ENCODE results near the gene TM9SF4.
"Not testable (repeated sequence)": the region's sequence is repeated elsewhere in the genome, so short reads cannot be mapped to it uniquely, and the experiment has no call there.

Gene TM9SF4

DNA sequence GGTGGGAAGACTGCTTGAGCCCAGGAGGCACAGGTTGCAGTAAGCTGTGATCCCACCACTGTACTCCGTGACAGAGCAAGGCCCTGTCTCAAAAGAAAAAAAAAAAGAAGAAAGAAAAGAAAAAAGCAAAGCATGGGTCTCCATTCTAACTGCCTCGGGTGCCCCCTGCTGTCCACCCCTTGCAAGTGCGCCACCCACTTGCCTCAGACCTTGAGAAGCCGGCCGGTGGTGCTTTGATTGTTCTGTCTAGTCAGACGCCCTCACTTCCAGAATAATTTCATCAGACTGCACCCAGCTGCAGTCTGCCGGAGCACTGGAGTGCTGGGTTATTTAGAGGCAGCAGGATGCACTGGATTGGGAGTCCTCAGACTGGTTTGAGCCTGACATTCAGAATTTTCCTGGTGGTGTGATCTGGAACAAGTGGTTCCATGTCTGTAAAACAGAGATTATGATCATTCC is 17.6 kb upstream of the TM9SF4 start:
- DNase-seq (ENCODE audit: low read depth in 2 of 2): peak; percentile 68 to 78

DNA sequence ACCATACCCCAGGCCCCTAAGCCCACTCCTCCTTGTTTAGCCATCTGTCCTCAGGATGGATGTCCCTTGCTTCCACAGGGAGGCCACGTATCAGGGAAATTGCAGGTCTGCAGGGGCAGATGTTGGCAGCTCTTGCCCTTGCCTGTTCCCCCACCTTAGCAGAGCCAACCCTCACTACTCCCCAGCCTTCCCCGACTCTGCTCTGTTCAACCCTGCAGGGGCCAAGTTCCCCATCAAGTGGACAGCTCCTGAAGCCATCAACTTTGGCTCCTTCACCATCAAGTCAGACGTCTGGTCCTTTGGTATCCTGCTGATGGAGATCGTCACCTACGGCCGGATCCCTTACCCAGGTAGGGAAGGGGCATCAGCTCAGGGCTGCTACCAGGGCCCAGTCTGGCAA is 10.7 kb upstream of the TM9SF4 start:
- no peak for DNase-seq (ENCODE audit: low read depth in 2 of 2)

DNA sequence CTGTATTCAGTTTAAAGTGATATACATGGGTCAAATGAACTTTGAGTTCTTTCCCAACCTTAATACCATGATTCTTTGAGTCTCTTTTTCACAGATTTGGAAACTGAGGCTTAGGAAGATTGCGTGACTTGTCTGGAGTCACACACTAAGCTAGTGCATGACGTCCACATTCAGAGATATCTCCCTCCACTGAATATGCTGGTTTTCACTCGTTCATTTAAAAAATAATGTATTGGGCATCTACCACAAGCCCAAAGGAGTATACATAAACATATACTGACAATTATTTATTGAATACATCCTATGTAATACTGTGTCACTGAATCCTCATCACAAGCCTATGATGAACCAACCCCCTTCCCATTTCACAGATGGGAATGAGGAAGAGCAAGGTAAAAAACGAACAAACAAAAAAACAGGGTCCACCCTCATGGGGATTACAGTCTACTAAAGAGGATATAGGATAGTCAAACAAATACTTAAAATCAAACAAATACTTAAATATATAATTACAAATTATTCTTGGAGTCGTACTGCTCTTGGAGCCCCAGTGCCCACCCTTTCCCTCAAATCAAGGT is 611 bp upstream of the TM9SF4 start:
- no peak for DNase-seq (ENCODE audit: low read depth in 2 of 2)

DNA sequence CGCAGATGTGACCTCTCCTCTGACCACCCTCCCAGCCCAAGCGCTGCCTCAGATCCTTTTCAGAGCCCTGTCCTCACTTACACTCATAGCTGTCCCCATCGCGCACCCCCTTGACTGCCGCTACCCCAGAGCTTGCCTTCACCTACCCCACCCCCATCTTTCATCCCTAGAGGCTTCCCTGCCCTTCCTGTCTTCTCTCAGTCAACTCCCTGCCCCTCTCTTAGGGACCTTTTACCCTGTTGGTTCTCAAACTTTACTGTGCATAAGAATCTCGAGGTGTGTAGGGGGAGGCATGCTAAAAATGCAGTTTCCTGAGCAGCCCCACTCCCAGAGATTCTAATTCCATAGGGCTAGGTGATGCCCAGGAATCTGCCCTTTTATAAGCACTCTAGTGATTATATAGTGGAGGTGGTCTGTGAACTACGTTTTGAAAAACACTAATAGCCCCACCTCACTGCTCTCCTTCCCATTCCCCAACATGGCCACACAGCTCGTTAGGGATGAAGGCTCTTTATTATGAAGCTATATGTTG is 725 bp downstream of the TM9SF4 start:
- DNase-seq (ENCODE audit: low read depth in 2 of 2): no peak

DNA sequence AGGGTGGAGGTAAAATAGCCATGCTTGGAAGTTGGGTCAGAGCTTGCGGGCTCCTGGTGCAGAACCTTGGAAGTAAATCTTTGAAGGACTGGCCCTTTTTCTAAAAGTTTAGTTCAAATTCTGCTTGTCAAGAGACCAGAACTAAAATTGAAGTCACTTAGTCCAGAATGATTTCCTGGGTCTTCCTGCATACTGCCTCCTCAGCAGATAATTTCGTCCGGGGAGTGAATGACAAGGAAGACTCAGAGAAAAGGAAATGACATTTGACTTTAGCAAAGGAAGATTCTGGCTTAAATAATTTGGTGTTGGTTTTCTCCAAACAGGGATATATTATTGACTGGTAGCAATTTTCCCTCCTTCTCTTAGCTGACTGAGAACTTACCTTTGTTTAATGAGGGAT is 1.2 kb downstream of the TM9SF4 start:
- DNase-seq (ENCODE audit: low read depth in 2 of 2): no peak

DNA sequence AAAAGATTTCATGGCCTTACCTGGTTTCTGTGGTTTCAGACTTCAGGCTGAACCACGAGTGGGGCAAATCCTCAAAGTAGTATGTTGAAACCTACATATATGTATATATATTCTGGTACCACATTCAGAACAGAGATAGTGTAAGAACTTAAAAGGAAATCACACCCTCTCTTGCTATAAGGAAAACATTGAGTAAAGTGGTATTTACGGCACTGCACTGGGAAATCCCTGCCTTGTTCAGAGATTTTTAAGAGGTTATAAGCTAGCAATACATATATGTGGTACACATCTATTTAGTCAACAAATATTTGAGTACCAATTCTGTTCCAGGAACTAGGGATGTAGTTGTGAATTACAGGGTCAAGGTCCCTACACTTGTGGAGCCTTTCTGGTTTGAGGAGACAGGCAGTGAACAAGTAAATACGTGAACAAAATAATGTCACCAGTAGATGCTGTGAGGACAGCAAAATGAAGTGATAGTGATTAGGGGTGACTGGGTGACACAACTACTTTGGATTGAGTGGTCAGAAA is 1.7 kb downstream of the TM9SF4 start:
- DNase-seq (ENCODE audit: low read depth in 2 of 2): no peak

DNA sequence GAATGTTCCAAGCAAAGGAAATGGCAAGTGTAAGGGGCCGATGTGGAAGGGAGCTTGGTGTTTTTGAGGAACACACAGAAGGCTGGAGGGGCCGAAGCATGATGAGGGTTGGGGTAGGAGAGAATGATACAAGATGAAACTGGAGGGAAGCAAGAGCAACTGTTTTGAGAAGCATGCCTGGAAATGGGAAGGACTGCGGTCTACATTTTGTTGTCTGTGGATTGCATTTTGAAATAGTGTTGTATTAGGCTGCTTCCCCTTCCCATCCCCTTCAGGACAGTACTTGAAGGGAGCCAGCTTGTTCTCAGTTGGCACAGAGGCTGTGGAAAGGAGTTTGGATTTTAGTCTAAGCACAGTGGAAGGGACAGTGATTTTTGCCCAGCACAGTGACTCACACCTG is 2.2 kb downstream of the TM9SF4 start:
- DNase-seq (ENCODE audit: low read depth in 2 of 2): no peak

DNA sequence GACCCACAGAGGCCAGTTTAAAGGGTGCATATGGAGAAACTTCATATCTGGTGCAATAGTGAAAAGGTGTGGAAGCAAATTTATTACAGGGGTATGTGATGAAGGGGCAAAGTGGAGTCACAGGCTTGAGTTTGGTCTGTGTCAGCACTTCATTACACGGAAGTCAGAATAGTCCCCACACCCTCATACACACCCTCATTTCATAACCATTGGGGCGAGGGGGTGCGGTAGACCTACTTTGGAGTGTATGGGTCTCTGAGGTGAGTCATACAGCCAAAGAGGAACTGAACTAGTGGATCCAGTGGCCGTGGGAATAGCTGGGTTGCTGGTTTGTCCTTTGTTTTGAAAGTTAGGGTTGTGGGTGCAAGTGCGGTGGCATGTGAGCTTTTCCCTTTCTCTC is 3.3 kb downstream of the TM9SF4 start:
- DNase-seq (ENCODE audit: low read depth in 2 of 2): no peak

DNA sequence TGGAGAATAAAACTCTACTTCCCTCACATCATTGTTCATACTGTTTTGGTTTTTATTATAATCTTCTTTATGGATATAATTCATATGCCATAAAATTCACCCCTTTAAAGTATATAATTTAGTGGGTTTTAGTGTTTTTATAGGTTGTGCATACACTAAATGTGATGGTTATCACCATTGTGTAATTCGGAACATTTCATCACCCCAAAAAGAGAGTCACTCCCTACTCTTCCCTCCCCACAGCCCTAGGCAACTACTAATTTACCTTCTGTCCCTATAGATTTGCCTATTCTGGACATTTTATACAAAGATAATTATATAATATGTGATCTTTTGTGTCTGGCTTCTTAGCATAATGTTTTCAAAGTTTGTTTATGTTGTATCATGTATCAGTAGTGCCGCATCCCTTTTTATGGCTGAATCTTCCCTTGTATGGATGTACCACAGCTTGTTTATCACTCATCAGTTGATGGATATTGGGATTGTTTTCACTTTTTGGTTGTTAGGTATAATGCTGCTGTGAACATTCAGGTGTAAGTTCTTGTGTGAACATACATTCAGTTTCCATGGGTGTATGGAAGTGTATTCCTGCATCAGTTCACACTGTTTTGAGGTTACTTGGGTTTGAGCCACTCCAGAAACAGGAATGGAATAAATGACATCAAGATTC is 4.2 kb downstream of the TM9SF4 start:
- no peak for DNase-seq (ENCODE audit: low read depth in 2 of 2)

DNA sequence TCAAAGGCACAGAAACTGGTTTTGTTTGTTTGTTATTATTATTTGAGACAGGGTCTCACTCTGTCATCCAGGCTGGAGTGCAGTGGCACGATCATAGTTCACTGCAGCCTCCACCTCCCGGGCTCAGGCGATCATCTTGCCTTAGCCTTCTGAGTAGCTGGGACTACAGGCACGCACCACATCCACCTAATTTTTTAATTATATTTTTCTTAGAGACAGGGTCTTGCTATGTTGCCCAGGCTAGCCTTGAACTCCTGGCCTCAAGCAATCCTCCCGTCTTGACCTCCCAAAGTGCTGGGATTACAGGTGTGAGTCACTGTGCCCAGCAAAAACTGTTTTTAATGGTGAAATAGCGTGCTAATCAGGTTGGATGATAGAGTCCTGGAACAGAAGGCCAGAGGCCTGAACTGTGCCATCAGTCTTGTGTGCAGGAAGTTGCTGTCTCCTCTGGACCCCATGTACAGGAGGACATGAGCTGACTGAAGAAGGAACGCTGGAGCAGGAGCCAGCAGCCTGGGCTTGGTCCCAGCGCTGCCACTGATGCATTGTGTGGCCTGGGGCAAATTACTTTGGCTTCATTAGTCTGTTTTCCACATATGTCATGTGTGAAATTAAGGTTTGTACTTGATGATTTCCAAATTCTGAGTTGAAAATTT is 4.9 kb downstream of the TM9SF4 start:
- DNase-seq (ENCODE audit: low read depth in 2 of 2): no peak

DNA sequence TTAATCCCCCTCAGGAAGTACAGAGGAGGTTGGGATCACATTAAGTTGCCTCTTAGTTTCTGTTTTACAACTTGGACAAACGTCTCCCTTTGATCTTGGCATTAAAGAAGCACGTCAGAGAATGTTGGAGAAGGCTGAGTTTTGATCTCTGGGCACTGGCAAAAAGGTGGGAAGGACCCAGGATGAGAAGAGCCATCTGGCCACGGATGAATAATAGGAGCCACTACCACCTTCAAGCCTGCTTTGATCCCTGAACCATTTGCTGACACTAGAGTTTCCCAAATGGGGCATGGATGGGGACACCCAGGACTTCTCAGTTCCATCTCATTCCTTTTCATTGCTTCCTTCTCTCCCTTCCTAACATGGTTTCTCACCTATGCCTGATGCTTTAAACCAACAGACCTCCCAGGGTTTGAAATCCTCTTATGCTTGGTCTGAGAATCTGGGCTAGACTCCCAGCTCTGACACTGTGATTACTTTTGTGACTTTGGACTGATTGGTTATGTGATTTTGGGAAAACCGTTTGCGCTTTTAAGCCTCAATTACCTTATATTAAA is 5.8 kb downstream of the TM9SF4 start:
- DNase-seq (ENCODE audit: low read depth in 2 of 2): no peak

DNA sequence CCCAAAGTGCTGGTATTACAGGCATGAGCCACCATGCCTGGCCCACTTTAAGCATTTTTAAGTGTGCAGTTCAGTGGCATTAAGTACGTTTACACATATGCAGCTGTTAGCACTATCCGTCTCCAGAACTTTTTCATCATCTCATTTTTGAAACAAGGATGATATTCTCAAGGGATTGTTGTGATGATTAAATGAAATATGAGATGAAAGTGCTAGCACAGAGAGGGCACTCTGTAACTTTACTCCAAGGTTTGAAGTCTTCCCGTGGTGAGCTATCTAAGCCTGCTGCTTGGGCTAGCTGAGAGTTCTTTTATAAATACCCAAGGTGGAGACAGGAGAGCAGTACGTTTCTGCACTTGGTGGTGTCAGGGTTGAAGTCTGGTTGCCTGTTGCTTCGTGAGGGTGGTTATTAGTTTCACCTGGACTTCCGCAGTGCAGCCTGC is 6.6 kb downstream of the TM9SF4 start:
- no peak for DNase-seq (ENCODE audit: low read depth in 2 of 2)

DNA sequence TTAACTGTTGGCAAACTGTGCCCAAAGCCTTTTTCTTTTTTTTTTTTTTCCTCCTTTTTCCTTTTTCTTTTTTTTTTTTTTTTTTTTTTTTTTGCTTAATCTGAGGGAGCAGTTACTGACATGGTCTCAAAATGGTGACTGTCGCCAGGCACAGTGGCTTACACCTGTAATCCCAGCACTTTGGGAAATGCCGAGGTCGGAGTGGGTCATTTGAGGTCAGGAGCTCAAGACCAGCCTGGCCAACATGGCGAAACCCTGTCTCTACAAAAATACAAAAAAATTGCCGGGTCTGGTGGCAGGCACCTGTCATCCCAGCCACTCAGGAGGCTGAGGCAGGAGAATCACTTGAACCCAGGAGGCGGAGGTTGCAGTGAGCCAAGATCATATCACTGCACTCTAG is 7.3 kb downstream of the TM9SF4 start:
- DNase-seq (ENCODE audit: low read depth in 2 of 2): not testable (repeated sequence)

DNA sequence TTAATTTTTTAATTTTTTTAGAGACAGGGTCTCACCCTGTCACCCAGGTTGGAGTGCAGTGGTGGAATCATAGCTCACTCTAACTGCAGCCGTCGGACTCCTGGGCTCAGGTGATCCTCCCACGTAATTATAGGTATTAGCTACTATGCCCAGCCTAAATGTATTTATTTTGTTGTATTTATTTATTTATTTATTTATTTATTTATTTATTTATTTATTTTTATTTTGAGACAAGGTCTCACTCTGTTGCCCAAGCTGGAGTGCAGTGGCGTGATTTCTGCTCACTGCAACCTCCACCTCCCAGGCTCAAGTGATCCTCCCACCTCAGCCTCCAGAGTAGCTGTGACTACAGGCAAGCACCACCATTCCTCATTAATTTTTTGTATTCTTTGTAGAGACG is 8.9 kb downstream of the TM9SF4 start:
- not testable (repeated sequence) for DNase-seq (ENCODE audit: low read depth in 2 of 2)

DNA sequence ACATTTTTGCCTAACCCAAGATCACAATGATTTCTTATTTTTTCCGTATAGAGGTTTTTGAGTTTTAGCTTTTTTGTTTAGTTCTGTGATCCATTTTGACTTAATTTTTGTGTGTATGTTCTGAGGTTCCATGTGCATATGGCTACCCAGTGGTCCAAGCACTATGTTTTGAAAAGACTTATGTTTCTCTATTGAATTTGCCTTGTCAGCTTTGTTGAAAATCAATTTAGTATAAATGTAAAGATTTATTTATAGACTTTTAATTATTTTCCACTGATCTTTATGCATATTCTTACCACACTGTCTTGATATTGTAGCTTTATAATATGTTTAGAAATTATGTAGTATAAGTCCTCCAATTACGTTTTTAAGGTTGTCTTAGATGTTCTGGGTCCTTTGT is 10.2 kb downstream of the TM9SF4 start:
- no peak for DNase-seq (ENCODE audit: low read depth in 2 of 2)

DNA sequence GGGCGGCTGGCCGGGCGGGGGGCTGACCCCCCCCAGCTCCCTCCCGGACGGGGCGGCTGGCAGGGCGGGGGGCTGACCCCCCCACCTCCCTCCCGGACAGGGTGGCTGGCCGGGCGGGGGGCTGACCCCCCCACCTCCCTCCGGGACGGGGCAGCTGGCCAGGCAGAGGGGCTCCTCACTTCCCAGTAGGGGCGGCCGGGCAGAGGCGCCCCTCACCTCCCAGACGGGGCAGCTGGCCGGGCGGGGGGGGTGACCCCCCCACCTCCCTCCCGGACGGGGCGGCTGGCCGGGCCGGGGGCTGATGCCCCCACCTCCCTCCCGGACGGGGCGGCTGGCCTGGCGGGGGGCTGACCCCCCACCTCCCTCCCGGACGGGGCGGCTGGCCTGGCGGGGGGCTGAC is 12.4 kb downstream of the TM9SF4 start:
- DNase-seq (ENCODE audit: low read depth in 2 of 2): not testable (repeated sequence)

DNA sequence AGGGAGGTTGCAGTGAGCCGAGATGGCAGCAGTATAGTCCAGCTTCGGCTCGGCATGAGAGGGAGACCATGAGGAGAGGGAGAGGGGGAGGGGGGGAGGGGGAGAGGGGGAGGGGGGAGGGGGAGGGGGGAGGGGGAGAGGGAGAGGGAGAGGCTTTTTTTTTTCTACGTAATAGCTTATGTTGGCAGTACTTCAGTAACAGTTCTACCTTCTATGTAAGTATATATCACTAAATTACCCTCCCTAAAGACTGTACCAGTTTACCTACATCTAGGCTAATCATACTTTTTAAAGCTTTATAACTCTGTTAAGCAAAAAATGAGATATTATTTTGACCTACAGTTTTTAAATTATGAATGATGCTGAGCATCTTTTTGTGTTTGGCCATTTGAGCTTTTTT is 13.6 kb downstream of the TM9SF4 start:
- DNase-seq (ENCODE audit: low read depth in 2 of 2): no peak

DNA sequence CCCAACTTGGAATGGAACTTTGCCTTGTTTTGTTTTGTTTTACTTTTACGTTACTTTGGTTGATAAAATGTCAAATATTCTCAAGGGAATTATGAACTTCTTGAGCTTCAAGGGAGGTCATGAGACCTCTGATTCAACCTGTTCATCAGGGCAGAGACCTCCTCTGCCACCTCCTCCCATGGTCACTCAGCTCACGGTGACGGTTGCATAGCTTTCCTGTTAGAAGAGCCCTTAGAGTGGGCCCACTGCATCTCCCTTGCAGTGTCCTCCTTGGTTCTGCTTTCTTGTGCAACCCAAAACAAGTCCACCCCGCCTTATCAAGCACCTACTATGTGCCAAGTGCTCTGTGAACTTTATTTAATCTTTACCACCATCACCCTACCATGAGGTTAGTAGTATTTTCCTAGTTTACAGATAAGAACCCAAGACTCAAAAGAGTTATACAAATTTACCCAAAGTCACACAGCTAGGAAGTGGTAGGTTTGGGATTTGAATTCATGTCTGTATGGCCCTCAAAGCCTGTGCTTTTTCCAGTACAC is 15.5 kb downstream of the TM9SF4 start:
- no peak for DNase-seq (ENCODE audit: low read depth in 2 of 2)

DNA sequence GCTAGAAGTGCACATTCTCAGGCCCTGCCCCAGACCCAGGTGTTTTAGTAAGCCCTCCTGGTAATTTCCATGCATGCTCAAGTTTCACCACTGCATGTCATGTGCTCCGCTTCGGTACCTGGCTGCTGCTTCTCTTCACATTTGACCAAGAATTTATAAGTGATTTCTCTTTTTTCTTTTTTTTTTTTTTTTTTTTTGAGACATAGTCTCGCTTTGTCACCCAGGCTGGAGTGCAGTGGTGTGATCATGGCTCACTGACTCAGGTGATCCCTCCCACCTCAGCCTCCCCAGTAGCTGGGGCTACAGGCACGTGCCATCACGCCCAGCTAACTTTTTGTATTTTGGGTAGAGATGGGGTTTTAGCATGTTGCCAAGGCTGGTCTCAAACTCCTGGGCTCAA is 16.0 kb downstream of the TM9SF4 start:
- no peak for DNase-seq (ENCODE audit: low read depth in 2 of 2)

DNA sequence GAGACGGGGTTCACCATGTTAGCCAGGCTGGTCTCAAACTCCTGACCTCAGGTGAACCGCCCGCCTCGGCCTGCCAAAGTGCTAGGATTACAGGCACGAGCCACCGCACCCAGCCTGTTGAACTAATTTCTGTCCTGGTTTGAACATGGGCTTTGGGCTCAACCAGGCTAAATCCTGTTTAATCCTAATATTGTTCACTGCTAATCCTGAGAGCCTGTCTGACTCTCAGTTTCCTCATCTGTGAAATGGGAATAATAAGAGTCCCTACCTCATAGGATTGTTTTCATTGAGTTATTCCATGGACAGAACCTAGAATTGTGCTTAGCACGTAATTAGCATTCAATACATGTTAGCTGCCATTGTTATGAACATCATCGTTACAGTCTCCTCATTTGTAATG is 17.4 kb downstream of the TM9SF4 start:
- no peak for DNase-seq (ENCODE audit: low read depth in 2 of 2)

DNA sequence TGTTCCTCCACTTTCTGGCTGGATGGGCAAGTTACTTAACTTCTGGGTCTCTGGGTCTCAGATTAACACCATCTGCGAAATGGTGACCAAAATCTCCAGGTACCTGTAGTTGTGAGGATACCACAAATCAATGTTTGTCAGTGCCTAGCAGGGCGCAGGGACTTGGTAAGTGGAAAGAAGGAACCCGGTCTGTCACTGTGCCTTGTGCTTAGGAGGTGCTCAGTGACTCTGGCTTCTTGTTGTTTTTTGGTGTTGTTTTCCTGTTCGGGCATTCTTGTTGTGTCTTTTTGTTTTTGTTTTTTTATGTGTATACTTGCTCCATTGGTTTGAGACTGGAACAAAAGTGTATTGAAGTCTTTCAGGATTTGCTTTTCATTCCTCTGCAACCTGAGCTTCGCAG is 17.8 kb downstream of the TM9SF4 start:
- DNase-seq (ENCODE audit: low read depth in 2 of 2): no peak

DNA sequence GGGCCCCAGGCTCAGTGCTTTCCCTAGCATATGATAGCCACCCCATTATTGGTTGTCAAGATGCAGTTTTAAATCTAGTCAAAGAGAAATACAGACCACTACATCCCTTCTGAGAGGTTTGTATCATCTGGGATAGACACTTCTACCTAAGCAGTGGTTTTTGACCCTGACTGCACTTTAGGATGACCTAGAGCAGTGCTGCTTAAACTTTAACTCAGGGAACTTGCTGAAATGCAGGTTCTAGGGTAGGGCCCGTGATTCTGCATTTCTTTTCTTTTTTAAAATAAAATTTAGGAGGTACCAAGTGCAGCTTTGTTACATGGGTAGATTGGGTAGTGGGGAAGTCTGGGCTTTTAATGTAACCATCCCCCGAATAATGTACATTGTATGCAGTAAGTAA is 18.7 kb downstream of the TM9SF4 start:
- DNase-seq (ENCODE audit: low read depth in 2 of 2): no peak

Measured in stimulated activated CD4-positive, alpha-beta T cell treated with anti-CD3 and anti-CD28 coated beads, Interleukin-15, amount 100 ng/mL, for 48 hours (primary cell).